HFF-Myc (cell line): ENCODE measurements around the gene GPR21.

Experiments
- DNase-seq: peaks from one replicate; pipeline ENCODE4 v3.0.0-alpha.2; 2011; ENCODE audit warnings: low read depth; ENCODE audit errors: extremely low read depth
- H3K4me3 ChIP-seq: replicated peaks from 2 replicates; pipeline ENCODE4 v1.5.1; 2011; ENCODE audit warnings: low read depth, mild to moderate bottlenecking, control low read depth, low read length
- TF ChIP-seq, protein P1 (sequence below): IDR thresholded peaks from 2 replicates; pipeline ENCODE4 v1.5.1; 2012; ENCODE audit warnings: mild to moderate bottlenecking, low read depth, low read length, control low read depth; ENCODE audit errors: missing control alignments

GPR21 gene

GRCh38 chr9:123070198-123070597 lies 36.7 kb downstream of the GPR21 start:
- DNase-seq: no peak
- H3K4me3 ChIP-seq: no peak overlapping the region
- TF ChIP-seq, protein P1, sequence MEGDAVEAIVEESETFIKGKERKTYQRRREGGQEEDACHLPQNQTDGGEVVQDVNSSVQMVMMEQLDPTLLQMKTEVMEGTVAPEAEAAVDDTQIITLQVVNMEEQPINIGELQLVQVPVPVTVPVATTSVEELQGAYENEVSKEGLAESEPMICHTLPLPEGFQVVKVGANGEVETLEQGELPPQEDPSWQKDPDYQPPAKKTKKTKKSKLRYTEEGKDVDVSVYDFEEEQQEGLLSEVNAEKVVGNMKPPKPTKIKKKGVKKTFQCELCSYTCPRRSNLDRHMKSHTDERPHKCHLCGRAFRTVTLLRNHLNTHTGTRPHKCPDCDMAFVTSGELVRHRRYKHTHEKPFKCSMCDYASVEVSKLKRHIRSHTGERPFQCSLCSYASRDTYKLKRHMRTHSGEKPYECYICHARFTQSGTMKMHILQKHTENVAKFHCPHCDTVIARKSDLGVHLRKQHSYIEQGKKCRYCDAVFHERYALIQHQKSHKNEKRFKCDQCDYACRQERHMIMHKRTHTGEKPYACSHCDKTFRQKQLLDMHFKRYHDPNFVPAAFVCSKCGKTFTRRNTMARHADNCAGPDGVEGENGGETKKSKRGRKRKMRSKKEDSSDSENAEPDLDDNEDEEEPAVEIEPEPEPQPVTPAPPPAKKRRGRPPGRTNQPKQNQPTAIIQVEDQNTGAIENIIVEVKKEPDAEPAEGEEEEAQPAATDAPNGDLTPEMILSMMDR: no peak

- DNase-seq: no peak
- no peak overlapping the region for H3K4me3 ChIP-seq
- TF ChIP-seq, protein P1: no peak
These were observed 39.0 kb downstream of the GPR21 start for GRCh38 chr9:123072407-123072995.

- H3K4me3 ChIP-seq: no peak overlapping the region
- DNase-seq: no peak
- TF ChIP-seq, protein P1: no peak
These were observed 40.0 kb downstream of the GPR21 start for GRCh38 chr9:123073441-123073840.

DNA sequence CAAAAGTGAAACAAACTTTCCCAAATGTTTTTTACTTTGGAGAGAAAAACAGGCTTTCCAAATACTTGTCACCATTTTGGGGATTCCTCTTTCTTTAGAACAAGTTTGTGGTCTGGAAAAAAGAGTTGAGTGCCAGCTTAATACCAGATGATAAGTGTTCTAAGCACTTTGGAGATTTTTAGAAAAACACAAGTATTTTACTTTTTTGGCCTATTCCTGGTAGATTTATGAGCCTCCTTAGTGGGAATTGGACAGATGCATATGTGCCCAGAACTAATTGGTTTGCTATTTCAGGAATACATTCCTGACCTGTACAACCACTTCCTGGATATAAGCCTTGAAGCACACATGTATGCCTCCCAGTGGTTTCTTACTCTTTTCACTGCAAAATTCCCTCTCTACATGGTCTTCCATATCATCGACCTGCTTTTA lies 40.5 kb downstream of the GPR21 start:
- DNase-seq: peak; percentile 76

DNA sequence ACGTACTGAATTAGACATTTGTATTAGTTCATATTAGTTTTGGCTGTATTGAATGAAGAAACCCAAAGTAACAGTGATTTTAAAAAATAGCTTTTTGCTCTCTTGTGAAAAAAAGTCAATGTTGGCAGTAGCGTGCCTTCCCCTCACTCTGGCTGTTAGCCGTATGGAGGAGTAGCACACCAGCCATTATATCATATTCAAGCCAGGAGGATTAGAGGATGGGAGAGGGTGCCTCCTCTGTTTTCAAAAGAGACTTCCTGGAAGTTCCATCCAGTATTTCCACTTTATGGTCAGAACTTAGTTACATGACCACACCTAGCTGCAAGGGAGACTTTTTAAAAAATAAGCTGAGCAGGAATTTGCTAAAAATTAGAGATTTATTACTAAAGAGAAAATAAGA lies 41.2 kb downstream of the GPR21 start:
- H3K4me3 ChIP-seq: no peak overlapping the region
- no peak for DNase-seq
- TF ChIP-seq, protein P1: no peak

More for the DNA sequence above, 40.5 kb downstream of the GPR21 start:
- TF ChIP-seq, protein P1: no peak
- no peak overlapping the region for H3K4me3 ChIP-seq

- no peak for DNase-seq
- TF ChIP-seq, protein P1: no peak
- no peak overlapping the region for H3K4me3 ChIP-seq
These were observed 47.0 kb downstream of the GPR21 start for GRCh38 chr9:123080444-123080843.

DNA sequence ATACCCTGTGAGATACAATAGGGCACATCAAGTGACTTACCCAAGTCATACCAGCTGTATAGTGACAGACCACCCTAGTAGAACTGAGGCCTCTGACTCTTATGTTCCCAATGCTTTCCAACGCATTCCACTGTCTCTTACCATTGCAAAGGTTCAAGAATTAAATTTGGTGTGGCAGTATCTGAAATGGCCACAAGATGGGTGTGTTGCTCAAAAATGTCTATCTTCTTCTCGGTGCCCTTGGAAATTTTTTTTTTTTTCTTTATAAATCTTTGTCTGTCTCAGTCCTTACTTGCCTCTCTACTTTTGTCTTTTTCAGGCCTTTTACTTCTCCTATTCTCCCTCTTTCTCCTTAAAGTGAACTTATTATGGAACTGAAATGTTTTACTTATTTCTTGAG lies 48.4 kb downstream of the GPR21 start:
- DNase-seq: no peak
- no peak overlapping the region for H3K4me3 ChIP-seq
- TF ChIP-seq, protein P1: peak; percentile 43
